ENCODE measurements around the gene MRRF.

GRCh38 chr9:122219856-122220672, 44.6 kb upstream of the MRRF start:
- TF ChIP-seq CTCF (IDR thresholded peaks at IDR 0.05): no peak
- no peak for TF ChIP-seq POLR2A (IDR thresholded peaks at IDR 0.05)

Data from vagina (tissue), 2 donors.